NB4 (cell line): ENCODE measurements around the gene BCL6.

ENCODE experiments used
- DNase-seq: peaks from one replicate; pipeline ENCODE4 v3.0.0; 2010; ENCODE audit warnings: low read depth
- H3K4me3 ChIP-seq: one replicate; pipeline ENCODE4 v1.5.1; 2011; ENCODE audit warnings: mild to moderate bottlenecking, low read depth, low read length, moderate library complexity
- CTCF ChIP-seq: IDR thresholded peaks from one replicate; pipeline ENCODE4 v1.5.1; 2012; ENCODE audit warnings: low read depth, low read length
- MYC ChIP-seq: IDR thresholded peaks from 2 replicates; pipeline ENCODE4 v1.6.1; 2011; ENCODE audit warnings: low read depth, low read length
- POLR2A ChIP-seq: IDR thresholded peaks from 2 replicates; pipeline ENCODE4 v1.6.1; 2011; ENCODE audit warnings: mild to moderate bottlenecking; ENCODE audit not compliant: insufficient read length; ENCODE audit errors: extremely low read depth
- TF ChIP-seq, protein P1 (sequence below): IDR thresholded peaks from 2 replicates; pipeline ENCODE4 v1.6.1; 2011; ENCODE audit warnings: low read depth, low read length

Gene BCL6

DNA sequence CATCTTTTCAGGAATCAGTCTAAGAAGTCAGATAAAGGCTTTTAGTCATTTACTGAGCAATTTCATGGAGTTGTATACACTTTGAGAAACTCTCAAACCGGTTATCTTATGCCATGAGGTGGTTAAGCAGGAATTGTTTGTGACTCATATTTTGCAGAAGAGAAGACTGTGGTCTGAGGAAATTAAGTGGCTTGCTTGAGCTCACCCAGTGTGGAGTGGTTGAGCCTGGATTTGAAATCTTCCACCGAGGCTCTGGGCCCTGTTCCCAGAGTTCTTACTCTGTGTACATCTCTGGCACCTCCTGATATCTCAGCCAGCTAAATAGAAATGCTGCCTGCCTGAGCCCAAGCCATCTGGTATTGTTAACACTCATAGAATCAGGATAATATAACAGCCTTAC is 37.8 kb upstream of the BCL6 start:
- no peak overlapping the region for H3K4me3 ChIP-seq
- TF ChIP-seq CTCF (no peak), MYC (no peak), POLR2A (no peak)
- TF ChIP-seq, protein P1, sequence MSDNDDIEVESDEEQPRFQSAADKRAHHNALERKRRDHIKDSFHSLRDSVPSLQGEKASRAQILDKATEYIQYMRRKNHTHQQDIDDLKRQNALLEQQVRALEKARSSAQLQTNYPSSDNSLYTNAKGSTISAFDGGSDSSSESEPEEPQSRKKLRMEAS, result no peak
- peak; percentile 20 for DNase-seq

DNA sequence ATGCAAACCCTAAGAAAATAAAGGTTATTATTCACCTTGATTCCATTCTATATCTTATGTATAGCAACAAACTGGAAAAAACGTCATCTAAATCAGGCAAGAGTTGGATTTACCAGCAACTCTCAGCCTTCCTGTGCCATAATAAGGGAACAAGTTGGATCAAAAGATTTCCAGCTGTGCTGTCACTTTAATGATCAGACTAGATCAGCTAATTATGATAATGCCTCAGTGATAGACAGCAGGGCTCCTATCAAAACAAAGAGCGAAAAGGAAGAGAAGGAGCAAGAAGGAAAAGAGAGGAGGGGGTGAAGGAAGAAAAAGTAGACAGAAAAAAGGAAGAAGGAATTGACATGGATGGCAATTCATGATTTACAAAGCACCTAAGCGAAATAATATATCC is 36.7 kb upstream of the BCL6 start:
- no peak overlapping the region for H3K4me3 ChIP-seq
- DNase-seq, result no peak
- TF ChIP-seq CTCF, result no peak
- TF ChIP-seq MYC, result no peak

DNA sequence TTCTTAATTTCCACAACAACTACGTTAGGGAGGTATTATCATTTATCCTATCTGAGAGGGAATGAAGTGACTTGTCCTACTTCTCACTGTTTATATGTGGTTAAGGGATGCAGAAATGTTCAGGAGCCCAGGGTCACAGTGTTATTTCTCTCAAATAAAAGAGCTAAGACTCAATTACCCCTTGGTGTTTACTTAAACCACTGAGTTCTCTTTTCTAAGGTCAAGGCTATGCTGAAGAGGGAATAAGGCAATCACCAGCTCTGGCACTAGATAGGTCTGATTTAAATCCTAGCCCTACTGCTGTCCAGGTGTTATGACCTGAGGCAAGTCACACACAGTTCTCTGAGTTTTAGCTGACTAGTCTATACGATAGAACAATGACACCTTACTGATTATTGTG is 35.7 kb upstream of the BCL6 start:
- H3K4me3 ChIP-seq, result no peak overlapping the region
- TF ChIP-seq CTCF, result no peak
- TF ChIP-seq, protein P1, result no peak
- no peak for TF ChIP-seq POLR2A
- TF ChIP-seq MYC, result no peak
- DNase-seq, result no peak

DNA sequence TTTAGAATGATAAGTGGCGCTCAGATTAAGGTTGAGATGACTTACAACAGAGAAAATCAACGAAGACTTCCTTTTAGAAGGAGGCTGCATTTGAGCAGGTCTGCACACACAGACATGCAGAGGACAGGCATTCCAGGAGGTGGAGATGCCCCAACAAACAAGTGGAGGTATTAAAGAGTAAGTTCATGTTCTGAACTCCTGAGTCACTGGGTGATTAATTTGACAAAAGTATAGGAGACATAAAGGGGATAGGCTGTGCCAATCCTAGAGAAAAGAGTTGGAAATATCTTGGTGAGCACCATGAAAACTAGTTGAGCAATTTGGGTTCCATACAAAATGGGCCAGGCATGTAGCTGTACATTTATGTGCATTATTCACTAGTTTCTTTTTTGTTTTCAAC is 33.5 kb upstream of the BCL6 start:
- TF ChIP-seq MYC (no peak), POLR2A (no peak), CTCF (no peak)
- TF ChIP-seq, protein P1, result no peak
- no peak for DNase-seq
- H3K4me3 ChIP-seq, result no peak overlapping the region

- no peak for TF ChIP-seq POLR2A
- TF ChIP-seq MYC, result no peak
- TF ChIP-seq, protein P1, result no peak
- TF ChIP-seq CTCF, result no peak
- peak overlapping the region; percentile 25 for H3K4me3 ChIP-seq
- DNase-seq, result peak; percentile 95
These were observed 32.2 kb upstream of the BCL6 start for GRCh38 chr3:187777331-187777941.

DNA sequence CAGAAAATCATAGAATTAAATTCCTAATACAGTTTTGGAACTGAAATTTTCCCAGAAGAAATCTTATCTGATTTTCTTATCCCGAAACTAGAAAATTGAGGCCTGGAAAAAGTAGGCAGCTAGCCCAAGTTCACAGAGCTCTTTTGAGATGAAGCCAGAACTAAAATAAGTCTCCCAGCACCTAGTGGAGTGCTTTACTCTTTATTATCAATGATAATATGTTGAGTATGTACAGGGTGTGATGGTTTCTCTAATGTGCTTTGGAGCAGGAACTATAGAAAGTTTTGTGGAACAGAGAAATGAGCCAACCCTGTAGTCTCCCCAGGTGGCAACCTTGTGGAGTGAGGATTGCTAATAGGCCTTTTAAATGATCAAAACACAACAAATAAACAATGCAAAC is 30.3 kb upstream of the BCL6 start:
- no peak overlapping the region for H3K4me3 ChIP-seq
- TF ChIP-seq POLR2A (no peak), CTCF (no peak), MYC (no peak)
- TF ChIP-seq, protein P1, result no peak
- DNase-seq, result no peak
